ENCODE measurements around the gene RNU6-9.
A peak's percentile ranks its signal among the peaks of the same experiment; 100 is the strongest.
"Not testable (repeated sequence)": the region's sequence is repeated elsewhere in the genome, so short reads cannot be mapped to it uniquely, and the experiment has no call there.

Gene RNU6-9

GRCh38 chr19:892894-893689 is at the start of gene RNU6-9, which contains the start of gene MED16:
TSS of gene RNU6-9 (plus strand) at chr19:893484.
TSS of gene MED16 (minus strand) at chr19:893187. CDS start at chr19:891131, 2,056 bp downstream.
- peak; percentile 89 for DNase-seq

GRCh38 chr19:843836-844545 is 49.3 kb upstream of the RNU6-9 start:
- no peak for DNase-seq

- no peak for DNase-seq
Observed at GRCh38 chr19:844546-844971, 48.7 kb upstream of the RNU6-9 start.

- DNase-seq = no peak
Observed at GRCh38 chr19:845707-846521, 47.4 kb upstream of the RNU6-9 start.

GRCh38 chr19:848386-848921 is 44.8 kb upstream of the RNU6-9 start:
- no peak for DNase-seq

GRCh38 chr19:849195-849594 is 44.1 kb upstream of the RNU6-9 start:
- DNase-seq = not testable (repeated sequence)

GRCh38 chr19:850221-850978 is 42.9 kb upstream of the RNU6-9 start:
- DNase-seq = no peak

- no peak for DNase-seq
Observed at GRCh38 chr19:850979-851335, 42.3 kb upstream of the RNU6-9 start.

GRCh38 chr19:852136-853013 is 40.9 kb upstream of the RNU6-9 start, which contains the start of gene ELANE:
TSS of gene ELANE (plus strand) at chr19:852303. CDS start at chr19:852329, 26 bp downstream.
- no peak for DNase-seq

- no peak for DNase-seq
Observed at GRCh38 chr19:853014-853585, 40.2 kb upstream of the RNU6-9 start.

- DNase-seq = not testable (repeated sequence)
Observed at GRCh38 chr19:853614-854220, 39.6 kb upstream of the RNU6-9 start.

GRCh38 chr19:854549-854948 is 38.7 kb upstream of the RNU6-9 start:
- DNase-seq = no peak

- no peak for DNase-seq
Observed at GRCh38 chr19:855142-855541, 38.1 kb upstream of the RNU6-9 start.

GRCh38 chr19:855566-856120 is 37.6 kb upstream of the RNU6-9 start:
- no peak for DNase-seq

GRCh38 chr19:858284-858683 is 35.0 kb upstream of the RNU6-9 start:
- DNase-seq = no peak

GRCh38 chr19:858868-859843 is 34.1 kb upstream of the RNU6-9 start, which contains the start of gene CFD:
TSS of gene CFD (plus strand) at chr19:859664. CDS start at chr19:859690, 26 bp downstream.
- DNase-seq = no peak

- no peak for DNase-seq
Observed at GRCh38 chr19:861141-861755, 32.0 kb upstream of the RNU6-9 start.
